Testis (tissue), 3 donors: ENCODE results near the gene PLK5. TPM values are rescaled to one million over a fixed set of nuclear protein-coding genes. Genes with fewer than 3 reads are reported as not detected.
"Not testable (repeated sequence)": the region's sequence is repeated elsewhere in the genome, so short reads cannot be mapped to it uniquely, and the experiment has no call there.

Experiments
- DNase-seq: peaks from one replicate; pipeline ENCODE4 v3.0.0-alpha.2; 2019
- H3K27ac ChIP-seq, 2 donors: fragments of 200-600 bp; sonication (generic); one replicate each; pipeline ENCODE4 v1.5.1; 2019
- H3K27me3 ChIP-seq: fragments of 200-600 bp; sonication (generic); one replicate; pipeline ENCODE4 v1.5.1; 2019
- H3K36me3 ChIP-seq: fragments of 200-600 bp; sonication (generic); one replicate; pipeline ENCODE4 v1.5.1; 2017; ENCODE audit warnings: low read depth; ENCODE audit errors: missing control alignments
- H3K4me1 ChIP-seq: fragments of 200-600 bp; sonication (generic); one replicate; pipeline ENCODE4 v1.5.1; 2019
- H3K4me3 ChIP-seq, 2 donors: fragments of 200-600 bp; sonication (generic); one replicate each; pipeline ENCODE4 v1.5.1; 2017 to 2019
- H3K9me3 ChIP-seq: fragments of 200-600 bp; sonication (generic); one replicate; pipeline ENCODE4 v1.5.1; 2017
- POLR2A ChIP-seq: fragments of 450-650 bp; IDR thresholded peaks from one replicate; pipeline ENCODE4 v1.6.1; 2017; ENCODE audit warnings: antibody characterized with exemption, mild to moderate bottlenecking, moderate library complexity
- WGBS, 2 donors: methylation state at CpG; one replicate each; pipeline ENCODE4 v1.1.5; 2018; 5-methylcytosine and 5-hydroxymethylcytosine counted together
- intact Hi-C: fragments of 100-400 bp; cut with DNase I; formaldehyde crosslinking; loops from one replicate; pipeline ENCODE4 v1.15.1; 2023; ENCODE audit warnings: low total_unique reads
- polyA plus RNA-seq: library from polyadenylated mRNA; stranded (reverse); fragments of 350-450 nt; fragmentation: Illumina TruSeq; extraction: RNeasy Lipid Tissue Mini Kit (QIAGEN cat#74804); gene quantifications from one replicate; pipeline ENCODE4 v1.2.3, GENCODE V29; 2014; ENCODE audit warnings: low read depth, low replicate concordance; ENCODE audit not compliant: insufficient read depth
- total RNA-seq, 2 donors: library from RNA; depleted of rRNA; stranded (reverse); fragments of >200 nt; gene quantifications; one replicate each; pipeline ENCODE4 v1.2.3, GENCODE V29; 2016
- TF ChIP-seq, protein P1 (sequence below), 3 experiments: fragments of 450-650 bp in 2 of 3; fragments of 200-600 bp in 1 of 3; sonication (generic) in 1 of 3; IDR thresholded peaks; one replicate each; pipeline ENCODE4 v1.5.1; 2016 to 2019; ENCODE audit warnings: antibody characterized with exemption in 3 of 3, mild to moderate bottlenecking in 2 of 3, moderate library complexity in 1 of 3

PLK5 gene
- total and polyA plus RNA-seq, 3 donors from 2014 or later, result 2.4 to 31.5 (median 13.4) TPM

DNA sequence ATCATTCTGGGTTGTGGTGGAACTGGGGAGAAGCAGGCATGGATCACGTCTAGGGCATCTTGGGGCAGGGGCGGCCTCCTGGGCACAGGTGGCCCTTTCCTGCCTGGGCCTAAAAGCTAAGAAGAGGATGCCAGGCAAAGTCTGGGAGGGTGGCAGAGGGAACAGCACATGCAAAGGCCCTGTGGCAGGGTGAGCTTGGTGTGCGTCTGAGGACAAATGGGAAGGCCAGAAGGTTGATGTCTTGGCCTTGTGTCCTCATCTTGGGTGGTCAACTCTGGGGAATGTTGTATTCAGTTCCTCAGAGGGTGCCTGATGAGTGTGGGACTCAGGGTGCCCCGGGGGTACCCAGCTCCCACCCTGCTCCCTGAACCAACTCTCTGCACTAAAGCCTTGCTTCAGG is 5.4 kb upstream of the PLK5 start:
- no peak for DNase-seq
- Histone ChIP-seq H3K27me3 (no peaks in the 10 kb centered on the region), H3K36me3 (no peaks in the 10 kb centered on the region), H3K27ac (no peak overlapping the region), H3K4me1 (peaks cover 13% of the 10 kb centered on the region), H3K4me3 (no peak overlapping the region), H3K9me3 (no peaks in the 10 kb centered on the region)
- intact Hi-C loops, result no loop called here
- TF ChIP-seq POLR2A, result no peak
- TF ChIP-seq, protein P1, sequence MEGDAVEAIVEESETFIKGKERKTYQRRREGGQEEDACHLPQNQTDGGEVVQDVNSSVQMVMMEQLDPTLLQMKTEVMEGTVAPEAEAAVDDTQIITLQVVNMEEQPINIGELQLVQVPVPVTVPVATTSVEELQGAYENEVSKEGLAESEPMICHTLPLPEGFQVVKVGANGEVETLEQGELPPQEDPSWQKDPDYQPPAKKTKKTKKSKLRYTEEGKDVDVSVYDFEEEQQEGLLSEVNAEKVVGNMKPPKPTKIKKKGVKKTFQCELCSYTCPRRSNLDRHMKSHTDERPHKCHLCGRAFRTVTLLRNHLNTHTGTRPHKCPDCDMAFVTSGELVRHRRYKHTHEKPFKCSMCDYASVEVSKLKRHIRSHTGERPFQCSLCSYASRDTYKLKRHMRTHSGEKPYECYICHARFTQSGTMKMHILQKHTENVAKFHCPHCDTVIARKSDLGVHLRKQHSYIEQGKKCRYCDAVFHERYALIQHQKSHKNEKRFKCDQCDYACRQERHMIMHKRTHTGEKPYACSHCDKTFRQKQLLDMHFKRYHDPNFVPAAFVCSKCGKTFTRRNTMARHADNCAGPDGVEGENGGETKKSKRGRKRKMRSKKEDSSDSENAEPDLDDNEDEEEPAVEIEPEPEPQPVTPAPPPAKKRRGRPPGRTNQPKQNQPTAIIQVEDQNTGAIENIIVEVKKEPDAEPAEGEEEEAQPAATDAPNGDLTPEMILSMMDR (IDR thresholded peaks at IDR 0.05), result no peak
- WGBS, 2 donors, result 87 to 88% methylated on average over 3 to 4 of the region's 4 CpGs

GRCh38 chr19:1519802-1520201 is 4.1 kb upstream of the PLK5 start:
- H3K9me3 ChIP-seq, H3K4me3 ChIP-seq, intact Hi-C loops, DNase-seq, H3K27ac ChIP-seq, H3K27me3 ChIP-seq, H3K36me3 ChIP-seq: not testable (repeated sequence)
- H3K4me1 ChIP-seq, result peaks cover 13% of the 10 kb centered on the region
- 90 to 95% methylated on average over 8 of the region's 8 CpGs for WGBS, 2 donors

DNA sequence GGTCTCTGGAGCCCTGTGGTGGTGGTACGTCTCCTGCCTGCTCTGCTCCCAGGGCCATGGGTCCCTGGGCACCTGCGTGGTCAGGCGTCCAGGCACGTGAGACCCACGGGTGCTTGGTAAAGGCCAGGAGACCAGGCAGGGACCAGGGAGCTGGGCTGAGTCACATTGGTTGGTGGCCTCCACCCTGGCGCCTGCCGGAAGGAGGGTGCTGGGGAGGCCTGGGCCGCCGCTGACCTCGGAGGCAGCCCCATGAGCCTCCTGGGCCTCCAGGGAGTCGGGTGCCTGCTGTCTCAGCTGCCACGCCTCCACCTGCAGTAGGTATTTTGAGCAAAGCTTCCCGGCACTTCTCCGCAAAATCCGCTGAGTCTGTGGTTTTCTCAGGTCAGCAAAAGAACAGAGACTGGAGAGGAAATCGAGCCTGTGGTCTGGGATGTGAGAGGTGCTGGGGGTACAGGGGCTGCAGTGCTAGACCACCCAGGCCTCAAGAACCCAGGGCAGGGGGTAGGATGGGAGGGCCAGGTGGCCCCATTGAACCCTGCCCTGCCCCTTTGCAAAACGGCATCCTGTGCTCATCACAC is 3.6 kb upstream of the PLK5 start:
- TF ChIP-seq, protein P1 (IDR thresholded peaks at IDR 0.05), result no peak
- no peak for TF ChIP-seq POLR2A
- WGBS, 2 donors, result 88 to 90% methylated on average over 10 to 15 of the region's 17 CpGs
- Histone ChIP-seq H3K9me3 (no peaks in the 10 kb centered on the region), H3K36me3 (no peaks in the 10 kb centered on the region), H3K4me1 (peaks cover 13% of the 10 kb centered on the region), H3K27ac (peak overlapping the region in 1 of 2 donors; percentile 2), H3K4me3 (no peak overlapping the region), H3K27me3 (no peaks in the 10 kb centered on the region)
- DNase-seq, result no peak
- intact Hi-C loops, result no loop called here

DNA sequence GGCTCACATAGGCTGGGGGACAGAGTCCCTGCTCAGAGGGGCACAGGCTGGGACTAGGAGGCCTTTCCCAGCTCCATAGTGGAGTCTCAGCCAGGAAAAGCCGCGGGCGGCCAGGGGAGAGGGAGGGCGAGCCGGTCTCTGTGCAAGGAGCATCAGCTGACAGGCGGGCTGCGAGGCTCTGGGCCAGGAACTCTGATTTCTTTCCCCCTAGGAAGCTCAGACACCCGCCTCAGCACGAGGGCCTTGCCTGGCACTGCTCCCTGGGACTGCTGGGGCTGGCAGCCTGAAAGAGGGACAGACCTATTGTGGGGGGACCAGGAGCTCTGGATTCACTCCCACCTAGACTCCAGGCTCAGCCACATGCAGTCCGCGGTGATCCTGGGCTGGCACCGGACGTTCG is 2.2 kb upstream of the PLK5 start:
- H3K9me3 ChIP-seq, result no peaks in the 10 kb centered on the region
- no peaks in the 10 kb centered on the region for H3K27me3 ChIP-seq
- no peak overlapping the region for H3K4me3 ChIP-seq
- peaks cover 13% of the 10 kb centered on the region for H3K4me1 ChIP-seq
- intact Hi-C loops, result no loop called here
- peak; percentile 85 for DNase-seq
- peak overlapping the region; percentile 45 to 77 for H3K27ac ChIP-seq
- 39 to 56% methylated on average over 14 of the region's 14 CpGs for WGBS, 2 donors
- H3K36me3 ChIP-seq, result no peaks in the 10 kb centered on the region
- TF ChIP-seq, protein P1 (IDR thresholded peaks at IDR 0.05), result no peak
- no peak for TF ChIP-seq POLR2A

DNA sequence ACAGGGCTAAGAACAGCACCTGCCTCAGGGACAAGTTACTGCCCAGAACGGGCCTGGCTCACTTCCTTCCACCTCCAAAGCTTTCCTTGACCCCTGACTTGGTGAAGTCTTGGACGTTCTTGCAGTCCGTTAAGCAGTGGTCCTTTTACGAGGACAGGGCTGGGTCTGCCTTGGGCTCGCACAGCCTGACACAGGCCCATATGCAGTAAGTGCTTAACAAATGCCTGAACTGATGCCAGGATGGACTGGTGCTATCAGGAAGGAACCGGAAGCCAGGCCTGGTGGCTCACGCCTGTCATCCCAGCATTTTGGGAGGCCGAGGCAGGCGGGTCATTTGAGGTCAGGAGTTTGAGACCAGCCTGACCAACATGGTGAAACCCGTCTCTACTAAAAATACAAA is 1.8 kb upstream of the PLK5 start:
- 57 to 64% methylated on average over 9 to 10 of the region's 10 CpGs for WGBS, 2 donors
- peaks cover 13% of the 10 kb centered on the region for H3K4me1 ChIP-seq
- peak; percentile 40 for DNase-seq
- peak overlapping the region in 1 of 2 donors; percentile 77 for H3K27ac ChIP-seq
- intact Hi-C loops, result no loop called here
- no peaks in the 10 kb centered on the region for H3K27me3 ChIP-seq
- no peak overlapping the region for H3K4me3 ChIP-seq
- TF ChIP-seq POLR2A, result no peak
- TF ChIP-seq, protein P1 (IDR thresholded peaks at IDR 0.05), result no peak
- H3K9me3 ChIP-seq, result no peaks in the 10 kb centered on the region
- H3K36me3 ChIP-seq, result no peaks in the 10 kb centered on the region
